ENCODE data around the gene VPS29. TPM values are rescaled to one million over a fixed set of nuclear protein-coding genes. Genes with fewer than 3 reads are reported as not detected.
"Not testable (repeated sequence)": the region's sequence is repeated elsewhere in the genome, so short reads cannot be mapped to it uniquely, and the experiment has no call there.

Gene VPS29
- total RNA-seq, 1 donor from 2014 or later = 101 TPM

- no peak overlapping the region for H3K4me3 Mint-ChIP-seq (ENCODE audit: low read depth)
- TF ChIP-seq, protein P1, sequence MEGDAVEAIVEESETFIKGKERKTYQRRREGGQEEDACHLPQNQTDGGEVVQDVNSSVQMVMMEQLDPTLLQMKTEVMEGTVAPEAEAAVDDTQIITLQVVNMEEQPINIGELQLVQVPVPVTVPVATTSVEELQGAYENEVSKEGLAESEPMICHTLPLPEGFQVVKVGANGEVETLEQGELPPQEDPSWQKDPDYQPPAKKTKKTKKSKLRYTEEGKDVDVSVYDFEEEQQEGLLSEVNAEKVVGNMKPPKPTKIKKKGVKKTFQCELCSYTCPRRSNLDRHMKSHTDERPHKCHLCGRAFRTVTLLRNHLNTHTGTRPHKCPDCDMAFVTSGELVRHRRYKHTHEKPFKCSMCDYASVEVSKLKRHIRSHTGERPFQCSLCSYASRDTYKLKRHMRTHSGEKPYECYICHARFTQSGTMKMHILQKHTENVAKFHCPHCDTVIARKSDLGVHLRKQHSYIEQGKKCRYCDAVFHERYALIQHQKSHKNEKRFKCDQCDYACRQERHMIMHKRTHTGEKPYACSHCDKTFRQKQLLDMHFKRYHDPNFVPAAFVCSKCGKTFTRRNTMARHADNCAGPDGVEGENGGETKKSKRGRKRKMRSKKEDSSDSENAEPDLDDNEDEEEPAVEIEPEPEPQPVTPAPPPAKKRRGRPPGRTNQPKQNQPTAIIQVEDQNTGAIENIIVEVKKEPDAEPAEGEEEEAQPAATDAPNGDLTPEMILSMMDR (IDR thresholded peaks at IDR 0.05; ENCODE audit: unreplicated experiment) = no peak
- no peak for DNase-seq (ENCODE audit: low spot score, unreplicated experiment)
- H3K27ac Mint-ChIP-seq = no peak overlapping the region
- H3K27me3 Mint-ChIP-seq = no peaks in the 10 kb centered on the region
- H3K36me3 Mint-ChIP-seq (ENCODE audit: insufficient read depth) = peaks cover 5% of the 10 kb centered on the region
- H3K9me3 Mint-ChIP-seq (ENCODE audit: low read depth) = no peaks in the 10 kb centered on the region
- peaks cover 14% of the 10 kb centered on the region for H3K4me1 Mint-ChIP-seq (ENCODE audit: low read depth)
These were observed 30.7 kb upstream of the VPS29 start for GRCh38 chr12:110532644-110533043.

GRCh38 chr12:110531741-110532333 is 29.9 kb upstream of the VPS29 start:
- Mint-ChIP-seq H3K36me3 (ENCODE audit: insufficient read depth) (peaks cover 5% of the 10 kb centered on the region), H3K4me1 (ENCODE audit: low read depth) (peaks cover 14% of the 10 kb centered on the region), H3K27ac (peak overlapping the region; percentile 24), H3K27me3 (no peaks in the 10 kb centered on the region), H3K4me3 (ENCODE audit: low read depth) (no peak overlapping the region), H3K9me3 (ENCODE audit: low read depth) (no peaks in the 10 kb centered on the region)
- TF ChIP-seq, protein P1 (IDR thresholded peaks at IDR 0.05; ENCODE audit: unreplicated experiment) = no peak
- DNase-seq (ENCODE audit: low spot score, unreplicated experiment) = no peak

- Mint-ChIP-seq H3K4me3 (ENCODE audit: low read depth) (no peak overlapping the region), H3K9me3 (ENCODE audit: low read depth) (no peaks in the 10 kb centered on the region), H3K27ac (no peak overlapping the region), H3K4me1 (ENCODE audit: low read depth) (peaks cover 14% of the 10 kb centered on the region), H3K36me3 (ENCODE audit: insufficient read depth) (peaks cover 5% of the 10 kb centered on the region), H3K27me3 (no peaks in the 10 kb centered on the region)
- TF ChIP-seq, protein P1 (IDR thresholded peaks at IDR 0.05; ENCODE audit: unreplicated experiment) = no peak
- DNase-seq (ENCODE audit: low spot score, unreplicated experiment) = no peak
These were observed 28.6 kb upstream of the VPS29 start for GRCh38 chr12:110530511-110530910.

- no peaks in the 10 kb centered on the region for H3K9me3 Mint-ChIP-seq (ENCODE audit: low read depth)
- DNase-seq (ENCODE audit: low spot score, unreplicated experiment) = no peak
- TF ChIP-seq, protein P1 (IDR thresholded peaks at IDR 0.05; ENCODE audit: unreplicated experiment) = no peak
- no peaks in the 10 kb centered on the region for H3K27me3 Mint-ChIP-seq
- H3K4me1 Mint-ChIP-seq (ENCODE audit: low read depth) = no peaks in the 10 kb centered on the region
- peaks cover 5% of the 10 kb centered on the region for H3K36me3 Mint-ChIP-seq (ENCODE audit: insufficient read depth)
- no peak overlapping the region for H3K27ac Mint-ChIP-seq
- H3K4me3 Mint-ChIP-seq (ENCODE audit: low read depth) = no peak overlapping the region
These were observed 26.4 kb upstream of the VPS29 start for GRCh38 chr12:110528277-110528839.

DNA sequence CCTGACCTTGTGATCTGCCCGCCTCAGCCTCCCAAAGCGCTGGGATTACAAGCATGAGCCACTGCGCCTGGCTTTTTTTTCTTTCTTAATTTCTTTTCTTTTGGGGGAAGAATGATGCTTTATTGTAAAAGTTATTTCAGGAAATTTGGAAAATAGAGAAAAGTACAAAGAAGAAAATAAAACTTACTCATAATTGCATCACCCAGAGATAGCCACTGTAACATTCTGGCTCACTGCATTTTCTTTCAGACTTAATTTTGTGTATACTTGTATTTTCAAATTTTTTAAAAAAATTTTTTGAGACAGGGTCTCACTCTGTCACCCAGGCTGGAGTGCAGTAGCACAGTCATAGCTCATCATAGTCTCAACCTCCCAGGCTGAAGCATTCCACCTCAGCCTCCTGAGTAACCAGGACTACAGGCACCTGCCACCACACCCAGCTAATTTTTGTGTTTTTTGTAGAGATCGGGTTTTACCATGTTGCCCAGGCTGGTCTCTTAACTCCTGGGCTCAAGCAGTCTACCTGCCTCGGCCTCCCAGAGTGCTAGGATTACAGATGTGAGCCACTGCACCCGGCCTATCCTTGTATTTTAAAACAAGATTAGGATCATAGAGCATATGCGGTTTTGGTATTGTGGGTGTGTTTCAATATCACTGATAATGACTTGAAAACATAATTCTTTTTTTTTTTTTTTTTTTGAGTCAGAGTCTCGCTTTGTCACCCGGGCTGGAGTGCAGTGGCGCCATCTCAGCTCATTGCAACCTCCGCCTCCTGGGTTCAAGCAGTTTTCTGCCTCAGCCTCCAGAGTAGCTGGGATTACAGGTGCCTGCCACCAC is 19.2 kb upstream of the VPS29 start:
- H3K27me3 Mint-ChIP-seq; DNase-seq (ENCODE audit: low spot score, unreplicated experiment); H3K9me3 Mint-ChIP-seq (ENCODE audit: low read depth); H3K27ac Mint-ChIP-seq; H3K4me3 Mint-ChIP-seq (ENCODE audit: low read depth); H3K4me1 Mint-ChIP-seq (ENCODE audit: low read depth); H3K36me3 Mint-ChIP-seq (ENCODE audit: insufficient read depth): not testable (repeated sequence)

- not testable (repeated sequence) for H3K4me1 Mint-ChIP-seq (ENCODE audit: low read depth); H3K9me3 Mint-ChIP-seq (ENCODE audit: low read depth); H3K27ac Mint-ChIP-seq; H3K27me3 Mint-ChIP-seq; H3K4me3 Mint-ChIP-seq (ENCODE audit: low read depth); H3K36me3 Mint-ChIP-seq (ENCODE audit: insufficient read depth); DNase-seq (ENCODE audit: low spot score, unreplicated experiment)
These were observed 16.1 kb upstream of the VPS29 start for GRCh38 chr12:110518014-110518413.
